Measurements from ENCODE around the gene MAP3K9. TPM values are rescaled to one million over a fixed set of nuclear protein-coding genes. Genes with fewer than 3 reads are reported as not detected.

Gene MAP3K9
- total RNA-seq, 1 donor, result 7.5 TPM

- Histone ChIP-seq H3K27me3 (ENCODE audit: insufficient read depth, low read length) (peaks cover 28% of the 10 kb centered on the region), H3K4me1 (ENCODE audit: insufficient read depth, low read length) (peaks cover 10% of the 10 kb centered on the region), H3K9me3 (ENCODE audit: low read depth, low read length) (no peaks in the 10 kb centered on the region), H3K4me3 (ENCODE audit: low read length) (no peak overlapping the region)
Measured at GRCh38 chr14:70804556-70805162, 4.7 kb downstream of the MAP3K9 start.

- peaks cover 8% of the 10 kb centered on the region for H3K4me1 ChIP-seq (ENCODE audit: insufficient read depth, low read length)
- H3K9me3 ChIP-seq (ENCODE audit: low read depth, low read length), result no peaks in the 10 kb centered on the region
- H3K4me3 ChIP-seq (ENCODE audit: low read length), result no peak overlapping the region
- peaks cover 28% of the 10 kb centered on the region for H3K27me3 ChIP-seq (ENCODE audit: insufficient read depth, low read length)
Measured at GRCh38 chr14:70803321-70804310, 5.7 kb downstream of the MAP3K9 start.

- peaks cover 20% of the 10 kb centered on the region for H3K27me3 ChIP-seq (ENCODE audit: insufficient read depth, low read length)
- H3K9me3 ChIP-seq (ENCODE audit: low read depth, low read length), result no peaks in the 10 kb centered on the region
- no peak overlapping the region for H3K4me3 ChIP-seq (ENCODE audit: low read length)
- H3K4me1 ChIP-seq (ENCODE audit: insufficient read depth, low read length), result peaks cover 3% of the 10 kb centered on the region
Measured at GRCh38 chr14:70802379-70802778, 6.9 kb downstream of the MAP3K9 start.

- H3K9me3 ChIP-seq (ENCODE audit: low read depth, low read length), result no peaks in the 10 kb centered on the region
- peaks cover 14% of the 10 kb centered on the region for H3K27me3 ChIP-seq (ENCODE audit: insufficient read depth, low read length)
- H3K4me1 ChIP-seq (ENCODE audit: insufficient read depth, low read length), result peaks cover 3% of the 10 kb centered on the region
- no peak overlapping the region for H3K4me3 ChIP-seq (ENCODE audit: low read length)
Measured at GRCh38 chr14:70801836-70802235, 7.5 kb downstream of the MAP3K9 start.

GRCh38 chr14:70796551-70796950, 12.8 kb downstream of the MAP3K9 start:
- H3K4me3 ChIP-seq (ENCODE audit: low read length), result no peak overlapping the region
- H3K27me3 ChIP-seq (ENCODE audit: insufficient read depth, low read length), result no peaks in the 10 kb centered on the region
- H3K9me3 ChIP-seq (ENCODE audit: low read depth, low read length), result no peaks in the 10 kb centered on the region
- no peaks in the 10 kb centered on the region for H3K4me1 ChIP-seq (ENCODE audit: insufficient read depth, low read length)

- Histone ChIP-seq H3K27me3 (ENCODE audit: insufficient read depth, low read length) (no peaks in the 10 kb centered on the region), H3K4me1 (ENCODE audit: insufficient read depth, low read length) (no peaks in the 10 kb centered on the region), H3K9me3 (ENCODE audit: low read depth, low read length) (no peaks in the 10 kb centered on the region), H3K4me3 (ENCODE audit: low read length) (no peak overlapping the region)
Measured at GRCh38 chr14:70794294-70794693, 15.0 kb downstream of the MAP3K9 start.

- Histone ChIP-seq H3K9me3 (ENCODE audit: low read depth, low read length) (no peaks in the 10 kb centered on the region), H3K27me3 (ENCODE audit: insufficient read depth, low read length) (no peaks in the 10 kb centered on the region), H3K4me3 (ENCODE audit: low read length) (no peak overlapping the region), H3K4me1 (ENCODE audit: insufficient read depth, low read length) (no peaks in the 10 kb centered on the region)
Measured at GRCh38 chr14:70793637-70794036, 15.7 kb downstream of the MAP3K9 start.

- Histone ChIP-seq H3K4me1 (ENCODE audit: insufficient read depth, low read length) (no peaks in the 10 kb centered on the region), H3K9me3 (ENCODE audit: low read depth, low read length) (no peaks in the 10 kb centered on the region), H3K27me3 (ENCODE audit: insufficient read depth, low read length) (no peaks in the 10 kb centered on the region), H3K4me3 (ENCODE audit: low read length) (no peak overlapping the region)
Measured at GRCh38 chr14:70792939-70793338, 16.4 kb downstream of the MAP3K9 start.

GRCh38 chr14:70791971-70792370, 17.3 kb downstream of the MAP3K9 start:
- no peaks in the 10 kb centered on the region for H3K4me1 ChIP-seq (ENCODE audit: insufficient read depth, low read length)
- no peak overlapping the region for H3K4me3 ChIP-seq (ENCODE audit: low read length)
- H3K9me3 ChIP-seq (ENCODE audit: low read depth, low read length), result no peaks in the 10 kb centered on the region
- peaks cover 3% of the 10 kb centered on the region for H3K27me3 ChIP-seq (ENCODE audit: insufficient read depth, low read length)

- no peaks in the 10 kb centered on the region for H3K4me1 ChIP-seq (ENCODE audit: insufficient read depth, low read length)
- H3K9me3 ChIP-seq (ENCODE audit: low read depth, low read length), result no peaks in the 10 kb centered on the region
- H3K27me3 ChIP-seq (ENCODE audit: insufficient read depth, low read length), result peaks cover 5% of the 10 kb centered on the region
- H3K4me3 ChIP-seq (ENCODE audit: low read length), result no peak overlapping the region
Measured at GRCh38 chr14:70789961-70790360, 19.4 kb downstream of the MAP3K9 start.

- no peak overlapping the region for H3K4me3 ChIP-seq (ENCODE audit: low read length)
- no peaks in the 10 kb centered on the region for H3K9me3 ChIP-seq (ENCODE audit: low read depth, low read length)
- peaks cover 5% of the 10 kb centered on the region for H3K27me3 ChIP-seq (ENCODE audit: insufficient read depth, low read length)
- no peaks in the 10 kb centered on the region for H3K4me1 ChIP-seq (ENCODE audit: insufficient read depth, low read length)
Measured at GRCh38 chr14:70789361-70789760, 20.0 kb downstream of the MAP3K9 start.

GRCh38 chr14:70788898-70789297, 20.4 kb downstream of the MAP3K9 start:
- H3K9me3 ChIP-seq (ENCODE audit: low read depth, low read length), result no peaks in the 10 kb centered on the region
- peaks cover 5% of the 10 kb centered on the region for H3K27me3 ChIP-seq (ENCODE audit: insufficient read depth, low read length)
- no peaks in the 10 kb centered on the region for H3K4me1 ChIP-seq (ENCODE audit: insufficient read depth, low read length)
- no peak overlapping the region for H3K4me3 ChIP-seq (ENCODE audit: low read length)

GRCh38 chr14:70785556-70785955, 23.8 kb downstream of the MAP3K9 start:
- Histone ChIP-seq H3K27me3 (ENCODE audit: insufficient read depth, low read length) (peaks cover 5% of the 10 kb centered on the region), H3K9me3 (ENCODE audit: low read depth, low read length) (no peaks in the 10 kb centered on the region), H3K4me1 (ENCODE audit: insufficient read depth, low read length) (peaks cover 21% of the 10 kb centered on the region), H3K4me3 (ENCODE audit: low read length) (no peak overlapping the region)

- Histone ChIP-seq H3K4me3 (ENCODE audit: low read length) (no peak overlapping the region), H3K9me3 (ENCODE audit: low read depth, low read length) (no peaks in the 10 kb centered on the region), H3K27me3 (ENCODE audit: insufficient read depth, low read length) (peaks cover 5% of the 10 kb centered on the region), H3K4me1 (ENCODE audit: insufficient read depth, low read length) (peaks cover 28% of the 10 kb centered on the region)
Measured at GRCh38 chr14:70784886-70785285, 24.4 kb downstream of the MAP3K9 start.

- peaks cover 2% of the 10 kb centered on the region for H3K27me3 ChIP-seq (ENCODE audit: insufficient read depth, low read length)
Measured at GRCh38 chr14:70782361-70782760, 27.0 kb downstream of the MAP3K9 start.

More at GRCh38 chr14:70782361-70782760, 27.0 kb downstream of the MAP3K9 start:
- peaks cover 34% of the 10 kb centered on the region for H3K4me1 ChIP-seq (ENCODE audit: insufficient read depth, low read length)
- H3K9me3 ChIP-seq (ENCODE audit: low read depth, low read length), result no peaks in the 10 kb centered on the region
- H3K4me3 ChIP-seq (ENCODE audit: low read length), result no peak overlapping the region
